Tibial nerve (tissue), 4 donors: ENCODE measurements around the gene PKNOX2. TPM values are rescaled to one million over a fixed set of nuclear protein-coding genes. Genes with fewer than 3 reads are reported as not detected.

ENCODE experiments used
- DNase-seq, 2 donors: peaks; one replicate each; pipeline ENCODE4 v3.0.0-alpha.2; 2019; ENCODE audit warnings: low spot score in 2 of 2
- H3K27ac ChIP-seq, 4 donors: fragments of 200-600 bp; sonication (generic) in 3 of 4; one replicate each; pipeline ENCODE4 v1.5.1; 2017 to 2019; ENCODE audit warnings: mild to moderate bottlenecking in 1 of 4
- H3K27me3 ChIP-seq, 2 donors: fragments of 200-600 bp; sonication (generic) in 1 of 2; one replicate each; pipeline versions ENCODE4 v1.5.1 to v1.6.0; 2017 to 2019
- H3K36me3 ChIP-seq, 3 donors: fragments of 200-600 bp; sonication (generic); one replicate each; pipeline ENCODE4 v1.5.1; 2018 to 2019
- H3K4me1 ChIP-seq, 4 donors: fragments of 200-600 bp; sonication (generic) in 3 of 4; one replicate each; pipeline ENCODE4 v1.5.1; 2017 to 2019
- H3K4me3 ChIP-seq, 4 donors: fragments of 200-600 bp; sonication (generic) in 3 of 4; one replicate each; pipeline ENCODE4 v1.5.1; 2017 to 2019; ENCODE audit warnings: mild to moderate bottlenecking in 1 of 4, moderate library complexity in 1 of 4
- H3K9me3 ChIP-seq, 4 donors: fragments of 200-600 bp; sonication (generic) in 3 of 4; one replicate each; pipeline ENCODE4 v1.5.1; 2017 to 2019
- CTCF ChIP-seq, 5 experiments: fragments of 200-600 bp in 3 of 5; fragments of 450-650 bp in 2 of 5; sonication (generic) in 3 of 5; IDR thresholded peaks; one replicate each; pipeline ENCODE4 v1.5.1; 2016 to 2019; ENCODE audit warnings: antibody characterized with exemption in 5 of 5, mild to moderate bottlenecking in 3 of 5, moderate library complexity in 2 of 5
- EP300 ChIP-seq, 2 donors: sonication (generic); formaldehyde crosslinking; IDR thresholded peaks; one replicate each; pipeline ENCODE4 v1.6.1; 2017; ENCODE audit warnings: antibody characterized with exemption in 2 of 2, mild to moderate bottlenecking in 1 of 2
- POLR2A ChIP-seq, 2 donors: fragments of 450-650 bp; IDR thresholded peaks; one replicate each; pipeline ENCODE4 v1.6.1; 2017; ENCODE audit warnings: antibody characterized with exemption in 2 of 2, mild to moderate bottlenecking in 2 of 2, moderate library complexity in 2 of 2
- WGBS, 2 donors: methylation state at CpG; one replicate each; pipeline ENCODE4 v1.1.5; 2018; 5-methylcytosine and 5-hydroxymethylcytosine counted together
- total RNA-seq, 4 donors: library from RNA; depleted of rRNA; stranded (reverse); fragments of >200 nt; gene quantifications; one replicate each; pipeline ENCODE4 v1.1.0, GENCODE V29; 2016

The PKNOX2 gene
- total RNA-seq, 4 donors from 2014 or later = 5.7 to 7.2 (median 6.4) TPM

- peaks cover 0 to 34% (median 6%) of the 10 kb centered on the region in 4 donors for H3K4me1 ChIP-seq
- peaks cover 0 to 35% (median 0%) of the 10 kb centered on the region in 3 donors for H3K36me3 ChIP-seq
- DNase-seq = no peak
- WGBS, 2 donors = 53 to 58% methylated on average over 3 of the region's 3 CpGs
- H3K27ac ChIP-seq = peak overlapping the region in 3 of 4 donors; percentile 60 to 91 (median 68)
- TF ChIP-seq CTCF (IDR thresholded peaks at IDR 0.05) (no peak), POLR2A (IDR thresholded peaks at IDR 0.05) (no peak), EP300 (IDR thresholded peaks at IDR 0.05) (no peak)
- no peaks in the 10 kb centered on the region for H3K9me3 ChIP-seq
- no peak overlapping the region for H3K4me3 ChIP-seq
- H3K27me3 ChIP-seq = no peaks in the 10 kb centered on the region
Measured at GRCh38 chr11:125448136-125448535, 283.6 kb downstream of the PKNOX2 start.

- peaks cover 0 to 36% (median 6%) of the 10 kb centered on the region in 4 donors for H3K4me1 ChIP-seq
- WGBS, 2 donors = 87 to 98% methylated on average over 2 of the region's 2 CpGs
- H3K36me3 ChIP-seq = peaks cover 0 to 29% (median 0%) of the 10 kb centered on the region in 3 donors
- no peaks in the 10 kb centered on the region for H3K27me3 ChIP-seq
- H3K27ac ChIP-seq = peak overlapping the region in 2 of 4 donors; percentile 68 to 94
- no peaks in the 10 kb centered on the region for H3K9me3 ChIP-seq
- H3K4me3 ChIP-seq = no peak overlapping the region
- no peak for DNase-seq
- TF ChIP-seq CTCF (IDR thresholded peaks at IDR 0.05) (no peak), POLR2A (IDR thresholded peaks at IDR 0.05) (no peak), EP300 (IDR thresholded peaks at IDR 0.05) (no peak)
Measured at GRCh38 chr11:125449565-125449964, 285.0 kb downstream of the PKNOX2 start.

GRCh38 chr11:125451400-125452124 is 287.0 kb downstream of the PKNOX2 start:
- no peaks in the 10 kb centered on the region for H3K9me3 ChIP-seq
- 22 to 24% methylated on average over 10 of the region's 10 CpGs for WGBS, 2 donors
- no peaks in the 10 kb centered on the region for H3K27me3 ChIP-seq
- H3K27ac ChIP-seq = peak overlapping the region; percentile 80 to 94 (median 85)
- peaks cover 0 to 37% (median 6%) of the 10 kb centered on the region in 4 donors for H3K4me1 ChIP-seq
- H3K4me3 ChIP-seq = peak overlapping the region in 1 of 4 donors; percentile 23
- TF ChIP-seq EP300 (IDR thresholded peaks at IDR 0.05) (peak in 1 of 2 donors; percentile 72), CTCF (IDR thresholded peaks at IDR 0.05) (no peak), POLR2A (IDR thresholded peaks at IDR 0.05) (peak in 1 of 2 donors; percentile 40)
- peaks cover 0 to 17% (median 0%) of the 10 kb centered on the region in 3 donors for H3K36me3 ChIP-seq
- peak; percentile 30 to 52 for DNase-seq

GRCh38 chr11:125452125-125452470 is 287.5 kb downstream of the PKNOX2 start:
- 62 to 78% methylated on average over 7 of the region's 7 CpGs for WGBS, 2 donors
- peak overlapping the region; percentile 80 to 94 (median 85) for H3K27ac ChIP-seq
- H3K4me3 ChIP-seq = no peak overlapping the region
- H3K4me1 ChIP-seq = peaks cover 0 to 43% (median 6%) of the 10 kb centered on the region in 4 donors
- no peaks in the 10 kb centered on the region for H3K27me3 ChIP-seq
- DNase-seq = no peak
- peaks cover 0 to 16% (median 0%) of the 10 kb centered on the region in 3 donors for H3K36me3 ChIP-seq
- no peaks in the 10 kb centered on the region for H3K9me3 ChIP-seq
- TF ChIP-seq EP300 (IDR thresholded peaks at IDR 0.05) (no peak), CTCF (IDR thresholded peaks at IDR 0.05) (no peak), POLR2A (IDR thresholded peaks at IDR 0.05) (no peak)

- H3K4me1 ChIP-seq = peaks cover 0 to 48% (median 6%) of the 10 kb centered on the region in 4 donors
- TF ChIP-seq EP300 (IDR thresholded peaks at IDR 0.05) (no peak), CTCF (IDR thresholded peaks at IDR 0.05) (no peak), POLR2A (IDR thresholded peaks at IDR 0.05) (no peak)
- H3K9me3 ChIP-seq = no peaks in the 10 kb centered on the region
- no peaks in the 10 kb centered on the region for H3K27me3 ChIP-seq
- H3K4me3 ChIP-seq = no peak overlapping the region
- WGBS, 2 donors = 90 to 93% methylated on average over 6 of the region's 6 CpGs
- H3K36me3 ChIP-seq = peaks cover 0 to 16% (median 0%) of the 10 kb centered on the region in 3 donors
- H3K27ac ChIP-seq = no peak overlapping the region
- no peak for DNase-seq
Measured at GRCh38 chr11:125454047-125454446, 289.5 kb downstream of the PKNOX2 start.
